ENCODE data around the gene CA7. TPM values are rescaled to one million over a fixed set of nuclear protein-coding genes. Genes with fewer than 3 reads are reported as not detected.

Gene CA7
- total RNA-seq, 1 donor from 2014 or later = not detected

- Histone ChIP-seq H3K36me3 (no peaks in the 10 kb centered on the region), H3K9me3 (no peaks in the 10 kb centered on the region), H3K4me1 (peaks cover 14% of the 10 kb centered on the region), H3K4me3 (no peak overlapping the region), H3K27ac (no peak overlapping the region), H3K27me3 (ENCODE audit: low read depth) (peaks cover 29% of the 10 kb centered on the region)
- intact Hi-C loops (cut with DNase I) = no loop called here
- DNase-seq (no peak), ATAC-seq (no peak)
- TF ChIP-seq CTCF (IDR thresholded peaks at IDR 0.05) = no peak
Observed at GRCh38 chr16:66846266-66846665, 2.1 kb downstream of the CA7 start.

- no peak overlapping the region for H3K4me3 ChIP-seq
- ATAC-seq (no peak), DNase-seq (no peak)
- H3K27me3 ChIP-seq (ENCODE audit: low read depth) = peaks cover 29% of the 10 kb centered on the region
- intact Hi-C loops (cut with DNase I) = no loop called here
- TF ChIP-seq CTCF (IDR thresholded peaks at IDR 0.05) = no peak
- H3K4me1 ChIP-seq = peaks cover 14% of the 10 kb centered on the region
- no peaks in the 10 kb centered on the region for H3K36me3 ChIP-seq
- no peak overlapping the region for H3K27ac ChIP-seq
- H3K9me3 ChIP-seq = no peaks in the 10 kb centered on the region
Observed at GRCh38 chr16:66846831-66847230, 2.6 kb downstream of the CA7 start.

GRCh38 chr16:66847533-66848067 lies 3.4 kb downstream of the CA7 start:
- Histone ChIP-seq H3K36me3 (no peaks in the 10 kb centered on the region), H3K4me3 (no peak overlapping the region), H3K27me3 (ENCODE audit: low read depth) (peaks cover 29% of the 10 kb centered on the region), H3K4me1 (peaks cover 14% of the 10 kb centered on the region), H3K9me3 (no peaks in the 10 kb centered on the region), H3K27ac (no peak overlapping the region)
- no peak for TF ChIP-seq CTCF (IDR thresholded peaks at IDR 0.05)
- no peak for DNase-seq
- no peak for ATAC-seq
- intact Hi-C loops (cut with DNase I) = no loop called here

GRCh38 chr16:66848172-66848571 lies 4.0 kb downstream of the CA7 start:
- Histone ChIP-seq H3K27me3 (ENCODE audit: low read depth) (peaks cover 27% of the 10 kb centered on the region), H3K36me3 (no peaks in the 10 kb centered on the region), H3K27ac (no peak overlapping the region), H3K9me3 (no peaks in the 10 kb centered on the region), H3K4me3 (no peak overlapping the region), H3K4me1 (peaks cover 14% of the 10 kb centered on the region)
- no peak for TF ChIP-seq CTCF (IDR thresholded peaks at IDR 0.05)
- intact Hi-C loops (cut with DNase I) = no loop called here
- DNase-seq (no peak), ATAC-seq (no peak)

- ATAC-seq = no peak
- DNase-seq = no peak
- no peak for TF ChIP-seq CTCF (IDR thresholded peaks at IDR 0.05)
- Histone ChIP-seq H3K27me3 (ENCODE audit: low read depth) (peaks cover 19% of the 10 kb centered on the region), H3K27ac (no peak overlapping the region), H3K4me1 (peaks cover 12% of the 10 kb centered on the region), H3K36me3 (no peaks in the 10 kb centered on the region), H3K4me3 (no peak overlapping the region), H3K9me3 (no peaks in the 10 kb centered on the region)
- intact Hi-C loops (cut with DNase I) = no loop called here
Observed at GRCh38 chr16:66849021-66849420, 4.8 kb downstream of the CA7 start.

- peaks cover 13% of the 10 kb centered on the region for H3K27me3 ChIP-seq (ENCODE audit: low read depth)
- TF ChIP-seq CTCF (IDR thresholded peaks at IDR 0.05) = no peak
- DNase-seq (no peak), ATAC-seq (no peak)
- intact Hi-C loops (cut with DNase I) = no loop called here
- H3K4me1 ChIP-seq = peaks cover 6% of the 10 kb centered on the region
- no peak overlapping the region for H3K27ac ChIP-seq
- no peaks in the 10 kb centered on the region for H3K36me3 ChIP-seq
- no peaks in the 10 kb centered on the region for H3K9me3 ChIP-seq
- no peak overlapping the region for H3K4me3 ChIP-seq
Observed at GRCh38 chr16:66849549-66849948, 5.3 kb downstream of the CA7 start.

Measured in lower lobe of right lung (tissue), 2 donors.